ENCODE measurements around the gene NPAS1.

GRCh38 chr19:47082493-47082892 is 62.9 kb downstream of the NPAS1 start:
- TF ChIP-seq, protein P1, sequence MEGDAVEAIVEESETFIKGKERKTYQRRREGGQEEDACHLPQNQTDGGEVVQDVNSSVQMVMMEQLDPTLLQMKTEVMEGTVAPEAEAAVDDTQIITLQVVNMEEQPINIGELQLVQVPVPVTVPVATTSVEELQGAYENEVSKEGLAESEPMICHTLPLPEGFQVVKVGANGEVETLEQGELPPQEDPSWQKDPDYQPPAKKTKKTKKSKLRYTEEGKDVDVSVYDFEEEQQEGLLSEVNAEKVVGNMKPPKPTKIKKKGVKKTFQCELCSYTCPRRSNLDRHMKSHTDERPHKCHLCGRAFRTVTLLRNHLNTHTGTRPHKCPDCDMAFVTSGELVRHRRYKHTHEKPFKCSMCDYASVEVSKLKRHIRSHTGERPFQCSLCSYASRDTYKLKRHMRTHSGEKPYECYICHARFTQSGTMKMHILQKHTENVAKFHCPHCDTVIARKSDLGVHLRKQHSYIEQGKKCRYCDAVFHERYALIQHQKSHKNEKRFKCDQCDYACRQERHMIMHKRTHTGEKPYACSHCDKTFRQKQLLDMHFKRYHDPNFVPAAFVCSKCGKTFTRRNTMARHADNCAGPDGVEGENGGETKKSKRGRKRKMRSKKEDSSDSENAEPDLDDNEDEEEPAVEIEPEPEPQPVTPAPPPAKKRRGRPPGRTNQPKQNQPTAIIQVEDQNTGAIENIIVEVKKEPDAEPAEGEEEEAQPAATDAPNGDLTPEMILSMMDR (IDR thresholded peaks at IDR 0.05): no peak
- no peak for TF ChIP-seq ZFX (IDR thresholded peaks at IDR 0.05; ENCODE audit: borderline replicate concordance)

Measured in 22Rv1 (cell line).